CD4-positive, alpha-beta T cell treated with Interleukin-17A for 4 hours (primary cell): Measurements from ENCODE around the gene FGFR2.

Source experiments
- DNase-seq: peaks from one replicate; pipeline ENCODE4 v3.0.0-alpha.2; 2020; ENCODE audit warnings: mixed read lengths

Gene FGFR2

GRCh38 chr10:121484401-121484800 lies 113.8 kb downstream of the FGFR2 start:
- no peak for DNase-seq

GRCh38 chr10:121481180-121481579 lies 117.1 kb downstream of the FGFR2 start:
- DNase-seq = no peak

DNA sequence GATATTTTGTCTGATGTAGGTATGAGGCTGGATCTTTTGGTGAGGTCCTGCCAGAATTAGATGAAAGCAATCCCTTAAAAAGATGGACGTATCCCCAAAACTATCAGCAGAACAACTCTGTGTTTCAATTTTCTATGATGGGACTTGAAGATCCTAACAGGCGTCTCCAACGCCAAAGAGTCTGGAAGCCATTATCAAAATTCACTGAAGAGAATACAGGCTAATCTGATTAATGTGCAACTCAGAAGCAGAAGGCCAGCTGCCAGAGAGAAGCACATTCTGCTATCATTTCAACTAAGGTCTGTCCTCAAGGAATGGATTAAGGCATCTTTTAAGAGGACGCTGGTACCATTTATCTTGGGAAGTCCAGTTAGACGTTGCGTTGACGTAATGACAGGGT lies 119.7 kb downstream of the FGFR2 start:
- DNase-seq = no peak

DNA sequence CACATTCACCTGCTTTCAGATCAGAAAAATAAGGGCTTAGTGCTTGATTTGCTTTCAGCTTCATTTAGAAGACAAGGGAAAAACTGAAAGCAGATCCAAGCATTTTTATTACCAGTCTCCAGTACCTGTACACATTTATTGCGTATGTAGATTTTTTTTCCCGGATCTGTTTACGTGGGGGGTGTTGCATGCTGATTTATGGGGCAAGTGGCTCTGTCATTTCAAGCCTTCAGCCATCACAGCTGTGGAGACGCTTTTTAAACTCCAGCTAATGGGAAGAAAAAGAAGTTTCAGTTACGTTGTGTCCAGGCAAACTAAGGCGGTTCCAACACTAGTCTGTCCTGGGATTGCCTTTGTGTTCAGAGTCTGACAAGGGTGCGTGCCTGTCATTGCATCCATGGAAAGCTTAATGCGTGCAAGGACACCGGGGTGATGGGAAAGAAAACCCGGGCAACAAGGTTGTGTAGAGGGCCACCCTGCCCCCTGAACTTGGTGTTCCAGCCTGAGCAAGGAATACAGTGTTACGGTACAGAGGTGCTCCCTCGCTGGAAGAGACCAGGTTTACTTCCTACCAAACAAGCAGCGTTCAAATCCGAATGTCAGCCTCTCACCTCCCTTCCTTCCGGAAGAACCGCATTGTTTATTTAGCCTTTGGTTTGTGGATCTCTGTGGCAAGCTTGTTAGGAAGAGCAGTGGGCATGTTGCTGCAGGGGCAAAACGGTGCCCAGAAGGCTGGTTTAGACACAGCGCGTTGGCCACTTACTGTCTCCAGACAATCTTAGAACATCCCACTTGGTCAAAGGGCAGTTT lies 128.2 kb downstream of the FGFR2 start:
- no peak for DNase-seq

DNA sequence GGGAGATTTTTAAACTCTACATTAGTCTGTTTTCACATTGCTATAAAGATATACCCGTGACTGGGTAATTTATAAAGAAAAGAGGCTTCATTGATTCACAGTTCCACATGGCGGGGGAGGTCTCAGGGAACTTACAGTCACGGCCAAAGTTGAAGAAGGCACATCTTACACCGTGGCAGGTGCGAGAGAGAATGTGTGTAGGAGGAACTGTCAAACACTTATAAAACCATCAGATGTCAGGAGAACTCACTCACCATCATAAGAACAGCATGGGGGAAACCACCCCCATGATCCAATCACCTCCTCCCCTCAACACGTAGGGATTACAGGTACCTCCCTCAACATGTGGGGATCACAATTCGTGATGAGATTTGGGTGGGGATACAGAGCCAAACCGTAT lies 129.5 kb downstream of the FGFR2 start:
- DNase-seq = no peak

DNA sequence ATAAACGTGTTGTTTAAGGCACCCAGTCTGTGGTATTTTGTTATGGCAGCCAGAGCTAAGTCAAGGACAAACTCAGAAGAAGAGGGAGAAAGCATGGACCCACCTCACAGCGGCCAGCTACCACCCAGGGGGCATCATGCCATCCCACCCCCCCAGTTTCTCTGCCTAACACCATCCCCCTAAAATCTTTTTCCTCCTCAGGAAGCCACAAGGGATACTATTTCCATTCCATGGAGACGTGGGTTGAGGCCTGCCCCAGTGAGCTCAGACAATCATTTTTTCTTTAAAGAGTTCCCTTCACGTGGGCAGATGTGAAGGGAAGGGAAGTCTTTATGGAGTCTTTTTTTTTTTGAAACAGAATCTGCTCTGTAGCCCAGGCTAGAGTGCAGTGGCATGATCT lies 131.8 kb downstream of the FGFR2 start:
- DNase-seq = no peak

GRCh38 chr10:121465215-121465614 lies 133.0 kb downstream of the FGFR2 start:
- no peak for DNase-seq

GRCh38 chr10:121464517-121464916 lies 133.7 kb downstream of the FGFR2 start:
- DNase-seq = no peak

DNA sequence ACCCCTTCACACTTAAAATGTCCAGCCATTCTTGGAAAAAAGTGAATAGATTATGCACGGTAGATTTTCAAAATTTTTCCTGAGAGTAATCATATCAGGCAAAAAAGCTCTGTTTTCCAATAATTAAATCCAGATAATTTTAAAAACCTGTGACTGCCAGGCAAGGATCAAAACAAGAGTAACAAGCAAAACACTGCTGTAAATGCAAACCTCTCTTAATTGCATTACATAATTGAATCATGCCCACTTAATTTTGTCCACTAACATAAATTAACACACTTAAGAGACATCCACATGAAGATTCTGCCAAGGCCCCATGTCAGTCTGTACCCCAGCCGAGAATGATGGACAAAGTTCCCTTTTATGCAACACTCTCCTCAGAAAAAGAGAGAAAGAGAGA lies 135.3 kb downstream of the FGFR2 start:
- DNase-seq = no peak

GRCh38 chr10:121462281-121462680 lies 136.0 kb downstream of the FGFR2 start:
- DNase-seq = no peak

DNA sequence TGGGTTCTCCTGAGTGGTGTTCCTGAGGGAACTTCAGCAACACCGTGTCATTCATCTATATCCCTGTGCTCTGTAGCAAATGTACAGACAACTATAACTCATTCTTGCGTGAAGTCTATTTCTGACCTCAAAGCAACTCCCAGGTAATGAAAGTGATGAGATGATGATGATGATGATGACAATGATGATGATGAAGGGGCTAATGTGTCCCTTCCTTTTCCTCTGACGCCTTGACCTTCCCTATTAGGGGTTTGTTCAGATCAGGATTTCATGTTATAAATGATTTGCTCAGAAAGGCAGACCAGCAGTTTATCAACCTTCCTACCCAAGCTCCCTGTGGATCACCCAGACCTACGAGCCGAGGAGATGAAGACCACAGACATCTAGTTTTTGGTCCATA lies 136.9 kb downstream of the FGFR2 start:
- DNase-seq = no peak

GRCh38 chr10:121460733-121461132 lies 137.5 kb downstream of the FGFR2 start:
- no peak for DNase-seq

GRCh38 chr10:121459622-121460453 lies 138.4 kb downstream of the FGFR2 start:
- DNase-seq = no peak

- no peak for DNase-seq
Measured at GRCh38 chr10:121459279-121459621, 139.0 kb downstream of the FGFR2 start.

GRCh38 chr10:121457729-121458128 lies 140.5 kb downstream of the FGFR2 start:
- no peak for DNase-seq

- no peak for DNase-seq
Measured at GRCh38 chr10:121455377-121455776, 142.9 kb downstream of the FGFR2 start.

DNA sequence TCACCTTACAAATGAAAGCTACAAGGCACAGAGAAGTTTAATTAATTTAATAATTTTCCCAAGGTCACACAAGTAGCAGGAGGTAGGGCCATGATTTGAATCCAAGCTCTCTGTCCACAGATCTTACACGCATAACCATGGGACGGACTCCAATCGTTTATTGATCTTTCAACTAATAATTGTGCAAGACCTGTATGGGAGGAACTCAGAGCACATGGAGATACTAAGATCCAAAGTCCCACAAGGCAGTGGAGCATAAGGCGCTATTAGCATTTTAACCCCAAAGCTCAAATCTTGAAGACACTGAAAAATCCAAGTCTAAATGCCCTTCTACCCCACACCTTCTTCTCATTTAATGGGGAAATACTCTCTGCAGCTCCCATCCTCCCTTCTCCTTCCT lies 143.5 kb downstream of the FGFR2 start:
- DNase-seq = no peak

DNA sequence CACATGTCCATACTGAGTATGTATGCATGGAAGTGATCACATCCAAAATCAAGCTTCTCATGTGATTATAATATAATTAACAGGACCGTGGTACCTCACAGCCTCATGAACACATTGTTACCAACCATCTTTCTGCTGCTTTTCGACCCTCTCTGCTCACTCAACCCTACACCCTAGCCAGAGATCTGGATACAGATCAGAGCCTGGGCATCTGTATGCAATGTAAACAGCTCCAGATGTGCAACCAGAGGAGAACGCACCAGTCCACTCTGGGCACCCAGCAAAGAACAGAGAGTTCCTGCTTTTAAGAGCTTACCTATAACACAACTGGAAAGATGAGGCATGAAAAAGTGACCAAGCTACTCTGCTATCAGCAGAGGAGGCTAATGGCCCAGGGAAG lies 145.1 kb downstream of the FGFR2 start:
- no peak for DNase-seq

- no peak for DNase-seq
Measured at GRCh38 chr10:121452581-121452980, 145.7 kb downstream of the FGFR2 start.

- DNase-seq = no peak
Measured at GRCh38 chr10:121450247-121450646, 148.0 kb downstream of the FGFR2 start.

GRCh38 chr10:121449482-121449924 lies 148.7 kb downstream of the FGFR2 start:
- no peak for DNase-seq

DNA sequence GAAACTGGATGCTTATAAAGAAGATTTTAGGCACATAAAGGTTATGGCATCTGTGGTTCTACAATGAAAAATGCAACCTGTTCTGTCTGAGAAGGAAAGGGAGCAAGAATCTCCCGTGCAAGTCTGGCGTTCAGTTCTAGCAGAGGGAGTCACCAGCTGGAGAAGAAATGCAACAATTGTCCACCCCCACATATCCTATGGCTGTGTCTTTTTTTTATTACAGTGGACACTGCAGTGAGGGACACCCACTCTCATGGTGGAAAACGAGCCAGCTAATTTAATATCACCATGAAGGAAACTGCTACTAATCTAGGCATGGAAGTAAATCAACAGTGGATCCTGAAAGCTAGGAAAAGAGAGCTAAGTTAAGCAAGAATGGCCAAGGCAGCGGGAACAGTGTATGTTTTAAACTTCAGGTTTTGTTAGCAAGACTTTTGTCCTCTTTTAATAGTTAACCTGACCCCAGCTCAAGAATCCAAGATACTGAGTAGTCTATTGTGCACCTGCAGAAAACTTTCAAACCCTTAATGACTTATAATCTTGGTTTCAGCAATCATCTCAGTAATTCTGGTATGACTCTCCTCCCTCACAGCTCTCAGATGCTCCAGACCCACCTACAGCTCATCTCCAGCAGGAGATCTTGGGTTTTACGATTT lies 149.3 kb downstream of the FGFR2 start:
- no peak for DNase-seq

DNA sequence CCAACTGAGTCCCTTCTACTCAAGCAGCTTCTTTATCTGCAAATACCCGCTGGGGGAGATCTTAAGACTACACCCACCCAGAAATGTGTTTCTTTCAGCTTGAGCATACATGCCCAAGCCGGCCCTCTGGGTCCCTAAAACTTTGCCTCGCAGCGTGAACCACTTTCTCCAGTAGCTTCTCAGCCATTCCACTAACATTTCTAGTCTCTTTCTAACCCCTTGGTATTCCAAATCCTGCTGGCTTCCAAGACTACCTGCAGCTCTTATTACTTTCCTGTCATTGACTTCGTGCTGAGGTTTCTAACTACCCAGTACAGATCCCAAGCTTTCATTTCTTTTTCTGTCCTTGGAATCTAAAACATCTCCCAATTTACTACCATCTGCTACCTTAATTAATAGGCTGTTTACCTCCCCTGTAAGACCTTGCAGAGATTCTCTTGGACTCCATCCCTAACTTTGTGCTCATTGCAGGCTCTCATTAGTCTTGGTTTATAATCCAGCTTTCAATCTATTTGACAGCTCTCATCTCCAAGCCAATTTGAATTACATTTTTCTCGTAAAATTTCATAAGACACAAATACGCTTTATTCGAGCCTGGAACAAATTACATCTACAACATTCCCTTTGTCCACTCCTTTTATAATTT lies 153.6 kb downstream of the FGFR2 start:
- DNase-seq = no peak
